Keratinocyte (primary cell): Measurements from ENCODE around the gene MCCD1. TPM values are rescaled to one million over a fixed set of nuclear protein-coding genes. Genes with fewer than 3 reads are reported as not detected.

Source experiments
- DNase-seq: peaks from one replicate; pipeline ENCODE4 v3.0.0-alpha.2; 2011; ENCODE audit warnings: low read depth, missing footprints, low spot score
- FAIRE-seq: peaks from 2 replicates; lab custom pipeline; 2011; peaks lifted over from hg19 to GRCh38; lab: Jason Lieb, UNC
- H2AFZ ChIP-seq: 2 replicates; pipeline ENCODE4 v1.6.0; 2012; ENCODE audit warnings: low read length, control low read depth, inconsistent platforms; ENCODE audit not compliant: control insufficient read depth
- H3K27ac ChIP-seq: 2 replicates; pipeline ENCODE4 v1.5.1; 2011; ENCODE audit warnings: low read length; ENCODE audit not compliant: control insufficient read depth, insufficient read depth
- H3K27me3 ChIP-seq: 3 replicates; pipeline ENCODE4 v1.6.0; 2011; ENCODE audit warnings: low read length; ENCODE audit not compliant: control insufficient read depth, insufficient read depth; ENCODE audit errors: extremely low read depth
- H3K36me3 ChIP-seq, 2 experiments: 2 replicates in 1 of 2; 3 replicates in 1 of 2; pipeline ENCODE4 v1.5.1; 2011; ENCODE audit warnings: low read length in 2 of 2, mild to moderate bottlenecking in 1 of 2; ENCODE audit not compliant: control insufficient read depth in 2 of 2, insufficient read depth in 2 of 2; ENCODE audit errors: extremely low read depth in 1 of 2
- H3K4me1 ChIP-seq: 3 replicates; pipeline ENCODE4 v1.5.1; 2011; ENCODE audit warnings: low read length; ENCODE audit not compliant: control insufficient read depth, insufficient read depth; ENCODE audit errors: extremely low read depth
- H3K4me2 ChIP-seq: 3 replicates; pipeline ENCODE4 v1.6.0; 2011; ENCODE audit warnings: low read depth, low read length; ENCODE audit not compliant: control insufficient read depth, insufficient read depth; ENCODE audit errors: extremely low read depth
- H3K4me3 ChIP-seq, 3 experiments: fragments of 200-600 bp in 1 of 3; sonication (generic) in 1 of 3; 2 replicates in 2 of 3; 3 replicates in 1 of 3; pipeline ENCODE4 v1.5.1; 2011 to 2016; ENCODE audit warnings: low read length in 3 of 3, mild to moderate bottlenecking in 3 of 3, control low read depth in 2 of 3, inconsistent platforms in 1 of 3, low read depth in 1 of 3, mixed read lengths in 1 of 3, mixed run types in 1 of 3, moderate library complexity in 1 of 3; ENCODE audit not compliant: control insufficient read depth in 2 of 3, insufficient read depth in 2 of 3; ENCODE audit errors: extremely low read depth in 1 of 3
- H3K79me2 ChIP-seq: 2 replicates; pipeline ENCODE4 v1.6.0; 2012; ENCODE audit warnings: low read length; ENCODE audit not compliant: control insufficient read depth, insufficient read depth
- H3K9ac ChIP-seq: 3 replicates; pipeline ENCODE4 v1.6.0; 2011; ENCODE audit warnings: low read length; ENCODE audit not compliant: control insufficient read depth, insufficient read depth; ENCODE audit errors: extremely low read depth
- H3K9me1 ChIP-seq: 3 replicates; pipeline ENCODE4 v1.6.0; 2011; ENCODE audit warnings: low read length; ENCODE audit not compliant: control insufficient read depth, insufficient read depth; ENCODE audit errors: extremely low read depth
- H3K9me3 ChIP-seq: 2 replicates; pipeline ENCODE4 v1.5.1; 2012; ENCODE audit warnings: low read depth, low read length; ENCODE audit not compliant: control insufficient read depth
- H4K20me1 ChIP-seq: 3 replicates; pipeline ENCODE4 v1.6.0; 2011; ENCODE audit warnings: low read length; ENCODE audit not compliant: control insufficient read depth, insufficient read depth; ENCODE audit errors: extremely low read depth
- CTCF ChIP-seq, 3 experiments: IDR thresholded peaks in 1 of 3; conservative IDR thresholded peaks in 1 of 3; optimal IDR thresholded peaks in 1 of 3; 2 replicates in 2 of 3; 3 replicates in 1 of 3; pipeline versions ENCODE3 to v1.5.1; 2011; ENCODE audit warnings: low read length in 3 of 3, mild to moderate bottlenecking in 3 of 3, moderate library complexity in 2 of 3, control low read depth in 1 of 3, inconsistent platforms in 1 of 3; ENCODE audit not compliant: insufficient read depth in 2 of 3; ENCODE audit errors: extremely low read depth in 1 of 3
- EZH2 ChIP-seq: IDR thresholded peaks from one replicate; pipeline ENCODE4 v1.6.1; 2012; ENCODE audit warnings: inconsistent platforms, mild to moderate bottlenecking, low read length, moderate library complexity
- dilution Hi-C: fragments of 300-500 bp; cut with MboI; formaldehyde crosslinking; loops from one replicate; pipeline ENCODE4 v1.7.0; 2020; ENCODE audit warnings: low sequenced_read_pairs; ENCODE audit not compliant: extremely low pct_ligation_motif_present
- polyA plus RNA-seq, 5 experiments: library from polyadenylated mRNA; depleted of rRNA in 3 of 5; stranded (reverse) in 3 of 5; stranded (forward) in 1 of 5; unstranded in 1 of 5; fragments of >200 nt; gene quantifications; 1 replicate in 1 of 5; 2 replicates in 3 of 5; 3 replicates in 1 of 5; pipeline versions ENCODE4 v1.2.1 to v1.2.3, GENCODE V29; 2011 to 2012; ENCODE audit warnings: missing spikeins in 2 of 5, low read depth in 1 of 5, low replicate concordance in 1 of 5

Gene MCCD1
- polyA plus RNA-seq, 1 donor (not counting 4 experiments of a cell fraction or from before 2014, with no cell fraction given), result not detected

GRCh38 chr6:31558318-31558625, 29.5 kb downstream of the MCCD1 start:
- H3K4me2 ChIP-seq, result no peak overlapping the region
- FAIRE-seq (no peak), DNase-seq (no peak)
- dilution Hi-C loops, result no loop called here
- no peak overlapping the region for H3K9ac ChIP-seq
- H3K27me3 ChIP-seq, result no peaks in the 10 kb centered on the region
- H3K9me1 ChIP-seq, result no peaks in the 10 kb centered on the region
- H3K4me1 ChIP-seq, result peaks cover 12% of the 10 kb centered on the region
- H2AFZ ChIP-seq, result no peak overlapping the region
- H3K36me3 ChIP-seq, result peaks cover 10 to 17% of the 10 kb centered on the region in 2 experiments
- TF ChIP-seq CTCF (optimal IDR thresholded peaks at IDR 0.05 in 1 of 3, IDR thresholded peaks at IDR 0.05 in 1 of 3, conservative IDR thresholded peaks at IDR 0.05 in 1 of 3; ENCODE audit: extremely low read depth in 1 of 3, insufficient read depth in 2 of 3, low read length in 3 of 3), result no peak
- TF ChIP-seq EZH2, result no peak
- H3K27ac ChIP-seq, result no peak overlapping the region
- H3K79me2 ChIP-seq, result no peaks in the 10 kb centered on the region
- no peaks in the 10 kb centered on the region for H4K20me1 ChIP-seq
- H3K9me3 ChIP-seq, result no peaks in the 10 kb centered on the region
- no peak overlapping the region for H3K4me3 ChIP-seq

DNA sequence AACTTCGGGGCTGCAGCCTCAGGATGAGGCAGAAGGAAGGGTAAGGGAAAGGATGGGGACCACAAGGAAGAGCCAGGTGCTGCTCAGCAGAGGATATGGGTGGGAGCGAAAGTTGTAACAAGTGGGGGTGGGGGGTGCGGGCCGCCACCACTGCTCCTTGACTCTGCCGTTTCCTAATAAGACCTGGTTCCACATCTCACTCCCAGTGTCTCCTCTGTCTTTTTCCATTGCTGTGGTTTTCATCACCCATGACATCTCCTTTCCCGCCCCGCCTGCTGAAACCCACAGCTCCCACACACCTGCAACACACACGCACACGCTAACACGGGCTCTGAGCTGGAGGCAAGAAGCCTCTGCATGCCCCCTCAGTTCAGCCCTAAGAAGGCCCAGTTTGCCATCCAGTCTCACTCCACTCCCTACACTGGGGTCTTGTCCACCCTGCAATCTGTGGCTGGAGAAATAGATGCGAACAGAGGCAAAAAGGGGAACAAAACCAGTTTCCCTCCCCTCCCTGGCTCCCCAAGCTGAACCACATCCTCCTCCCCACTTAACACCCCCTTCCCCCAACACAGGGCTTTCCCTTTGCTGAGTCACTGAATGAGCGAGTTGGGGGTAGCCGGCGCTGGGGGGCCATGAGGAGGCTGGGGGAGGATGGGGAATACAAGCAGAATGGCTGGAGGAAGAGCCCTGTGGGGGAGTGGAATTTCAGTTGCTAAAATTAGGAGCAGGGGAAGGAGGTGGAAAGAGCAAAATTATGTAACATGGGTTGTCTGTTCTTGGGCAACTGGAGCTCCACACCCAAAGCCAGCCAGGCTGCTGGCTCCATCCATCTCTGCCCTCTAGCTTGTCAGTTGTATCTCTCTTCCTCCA, 30.1 kb downstream of the MCCD1 start:
- no peak overlapping the region for H2AFZ ChIP-seq
- peaks cover 10 to 17% of the 10 kb centered on the region in 2 experiments for H3K36me3 ChIP-seq
- H3K79me2 ChIP-seq, result no peaks in the 10 kb centered on the region
- dilution Hi-C loops, result no loop called here
- no peaks in the 10 kb centered on the region for H3K9me1 ChIP-seq
- H4K20me1 ChIP-seq, result no peaks in the 10 kb centered on the region
- H3K9ac ChIP-seq, result no peak overlapping the region
- H3K4me1 ChIP-seq, result peaks cover 12% of the 10 kb centered on the region
- DNase-seq, result no peak
- H3K4me2 ChIP-seq, result no peak overlapping the region
- H3K27me3 ChIP-seq, result no peaks in the 10 kb centered on the region
- H3K27ac ChIP-seq, result no peak overlapping the region
- no peaks in the 10 kb centered on the region for H3K9me3 ChIP-seq
- TF ChIP-seq EZH2 (no peak), CTCF (optimal IDR thresholded peaks at IDR 0.05 in 1 of 3, IDR thresholded peaks at IDR 0.05 in 1 of 3, conservative IDR thresholded peaks at IDR 0.05 in 1 of 3; ENCODE audit: extremely low read depth in 1 of 3, insufficient read depth in 2 of 3, low read length in 3 of 3) (no peak)
- FAIRE-seq, result no peak
- H3K4me3 ChIP-seq, result no peak overlapping the region
